ENCODE measurements around the gene HSFX1. TPM values are rescaled to one million over a fixed set of nuclear protein-coding genes. Genes with fewer than 3 reads are reported as not detected.
"Not testable (repeated sequence)": the region's sequence is repeated elsewhere in the genome, so short reads cannot be mapped to it uniquely, and the experiment has no call there.

Gene HSFX1
- total and polyA plus RNA-seq, 10 donors: 0.21 to 6.5 (median 3.1) TPM

DNA sequence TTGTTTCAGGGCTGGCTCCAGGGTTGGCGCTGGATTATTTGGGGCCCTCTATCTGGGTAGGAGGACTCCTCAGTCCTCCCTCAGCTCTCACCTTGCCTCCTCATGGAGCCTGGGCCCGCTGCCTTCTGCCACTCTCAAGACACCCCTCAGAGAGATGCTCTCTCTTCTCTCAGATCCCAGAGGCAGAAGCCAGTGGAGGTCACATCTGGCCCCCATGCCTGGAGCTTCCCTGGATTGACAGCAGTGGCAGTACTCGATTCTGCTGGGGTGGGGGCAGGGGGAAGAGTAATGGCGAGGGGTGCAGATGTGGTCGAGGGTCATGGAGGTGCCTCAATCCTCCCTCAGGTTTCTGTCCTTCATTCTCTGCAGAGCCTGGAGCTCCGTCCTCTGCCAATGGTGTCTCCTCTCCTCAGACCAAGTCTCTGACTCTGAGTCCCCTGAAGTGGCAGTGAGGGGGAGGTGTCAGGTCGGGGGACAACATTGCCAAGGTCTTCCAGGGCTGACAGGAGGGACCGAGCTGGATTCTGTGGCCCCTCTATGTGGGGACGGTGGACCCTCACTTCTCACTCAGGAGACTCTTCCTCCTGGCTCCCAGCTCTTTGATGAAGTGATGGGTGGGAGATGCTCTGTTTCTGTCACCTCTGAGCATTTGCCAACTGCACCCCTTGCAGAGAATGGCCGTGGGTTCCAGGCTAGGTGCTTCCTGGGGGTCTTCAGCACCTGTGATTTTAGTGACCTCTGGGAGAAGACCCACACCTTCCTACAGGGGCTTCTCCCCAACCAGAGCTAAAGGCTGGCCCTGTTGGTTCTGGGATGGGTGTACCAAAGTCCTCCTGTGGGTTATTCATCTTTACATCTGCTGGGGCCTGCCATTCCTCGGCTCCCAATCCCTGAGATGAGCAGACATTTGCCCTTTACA is 10.9 kb upstream of the HSFX1 start:
- DNase-seq: peak; percentile 46
- WGBS, 5 donors: 64 to 93% (median 67%) methylated on average over 3 to 11 of the region's 11 CpGs
- Histone ChIP-seq H3K27me3 (replicated peaks in 1 of 7) (no peaks in the 10 kb centered on the region), H3K27ac (no peak overlapping the region), H3K4me3 (no peak overlapping the region), H3K4me1 (no peaks in the 10 kb centered on the region), H3K36me3 (no peaks in the 10 kb centered on the region), H3K9me3 (no peaks in the 10 kb centered on the region)
- intact Hi-C loops (cut with DNase I; ENCODE audit: low total_unique reads): no loop called here
- TF ChIP-seq POLR2AphosphoS5 (IDR thresholded peaks at IDR 0.05) (no peak), POLR2A (IDR thresholded peaks at IDR 0.05) (no peak)
- TF ChIP-seq, protein P1, sequence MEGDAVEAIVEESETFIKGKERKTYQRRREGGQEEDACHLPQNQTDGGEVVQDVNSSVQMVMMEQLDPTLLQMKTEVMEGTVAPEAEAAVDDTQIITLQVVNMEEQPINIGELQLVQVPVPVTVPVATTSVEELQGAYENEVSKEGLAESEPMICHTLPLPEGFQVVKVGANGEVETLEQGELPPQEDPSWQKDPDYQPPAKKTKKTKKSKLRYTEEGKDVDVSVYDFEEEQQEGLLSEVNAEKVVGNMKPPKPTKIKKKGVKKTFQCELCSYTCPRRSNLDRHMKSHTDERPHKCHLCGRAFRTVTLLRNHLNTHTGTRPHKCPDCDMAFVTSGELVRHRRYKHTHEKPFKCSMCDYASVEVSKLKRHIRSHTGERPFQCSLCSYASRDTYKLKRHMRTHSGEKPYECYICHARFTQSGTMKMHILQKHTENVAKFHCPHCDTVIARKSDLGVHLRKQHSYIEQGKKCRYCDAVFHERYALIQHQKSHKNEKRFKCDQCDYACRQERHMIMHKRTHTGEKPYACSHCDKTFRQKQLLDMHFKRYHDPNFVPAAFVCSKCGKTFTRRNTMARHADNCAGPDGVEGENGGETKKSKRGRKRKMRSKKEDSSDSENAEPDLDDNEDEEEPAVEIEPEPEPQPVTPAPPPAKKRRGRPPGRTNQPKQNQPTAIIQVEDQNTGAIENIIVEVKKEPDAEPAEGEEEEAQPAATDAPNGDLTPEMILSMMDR (IDR thresholded peaks at IDR 0.05 in 8 of 11, conservative IDR thresholded peaks at IDR 0.05 in 3 of 11): no peak

DNA sequence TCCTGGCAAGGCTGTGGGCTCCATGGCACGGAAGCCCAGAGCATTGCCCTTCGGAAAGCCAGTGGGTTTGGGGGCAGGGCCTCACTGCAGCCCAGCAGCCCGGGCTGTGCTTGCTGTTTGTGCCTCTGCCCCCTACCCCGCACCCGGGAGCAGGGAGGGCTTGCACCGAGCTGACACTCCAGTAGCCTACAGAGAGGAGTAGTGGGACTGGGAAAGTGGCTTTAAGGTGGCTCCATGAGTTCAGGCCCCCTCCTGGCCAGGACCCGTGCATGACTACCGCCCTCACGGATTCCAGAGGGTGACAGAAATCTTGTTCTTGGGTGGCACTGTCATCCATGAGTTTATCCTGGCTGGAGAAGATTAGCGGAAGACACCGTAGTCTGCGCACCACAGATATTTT is 3.5 kb upstream of the HSFX1 start:
- intact Hi-C loops (cut with DNase I; ENCODE audit: low total_unique reads); H3K9me3 ChIP-seq; H3K36me3 ChIP-seq; DNase-seq; H3K27ac ChIP-seq; H3K4me3 ChIP-seq; H3K27me3 ChIP-seq (replicated peaks in 1 of 7); H3K4me1 ChIP-seq: not testable (repeated sequence)
- WGBS, 5 donors: 70 to 92% (median 81%) methylated on average over 2 to 3 of the region's 12 CpGs; no CpG with 5 or more reads in 2 of the 5 donors

DNA sequence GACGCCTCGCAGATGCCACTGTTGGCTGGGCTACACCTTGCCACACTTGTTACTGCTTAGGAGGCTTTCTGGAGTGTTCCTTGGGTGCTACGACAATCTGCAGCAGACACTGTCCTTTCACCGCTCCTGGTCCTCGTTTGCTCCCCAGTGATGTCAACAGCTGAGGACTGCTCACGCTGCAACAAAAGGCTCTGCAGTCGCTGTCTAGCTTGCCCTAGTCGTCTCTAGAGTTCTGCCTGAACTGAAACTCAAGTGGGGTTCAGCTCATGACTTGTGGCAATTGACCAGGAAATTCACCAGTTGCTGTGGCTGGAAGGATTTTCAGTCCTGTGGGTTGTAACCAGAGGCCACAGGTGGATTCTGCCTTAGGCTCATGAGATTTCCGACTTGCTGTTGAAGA is 842 bp upstream of the HSFX1 start:
- H3K27me3 ChIP-seq (replicated peaks in 1 of 7); H3K36me3 ChIP-seq; DNase-seq; H3K27ac ChIP-seq; H3K4me3 ChIP-seq; H3K9me3 ChIP-seq; H3K4me1 ChIP-seq; intact Hi-C loops (cut with DNase I; ENCODE audit: low total_unique reads): not testable (repeated sequence)
- no CpG with 5 or more reads among the region's 9 CpGs for WGBS, 5 donors

DNA sequence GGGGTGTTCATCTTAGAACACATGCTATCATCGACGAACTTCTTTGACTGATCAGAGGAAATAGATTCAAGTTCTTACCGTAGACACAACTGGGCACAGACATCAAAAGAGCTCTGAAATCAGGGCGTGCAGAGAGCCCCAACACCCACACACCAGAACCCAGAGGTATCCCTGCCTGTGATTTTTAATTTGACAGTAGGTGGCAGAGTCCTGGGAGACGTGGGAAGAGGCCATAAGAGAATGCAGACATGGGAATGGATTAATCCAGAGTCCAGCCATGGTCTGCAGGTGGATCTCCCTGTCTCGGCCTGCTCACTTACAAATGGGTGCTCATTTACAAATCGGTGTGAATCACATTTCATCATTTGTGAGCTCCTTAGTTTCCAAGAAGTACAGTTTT is 4.1 kb downstream of the HSFX1 start:
- no CpG with 5 or more reads among the region's 7 CpGs for WGBS, 5 donors
- H3K4me3 ChIP-seq; H3K36me3 ChIP-seq; DNase-seq; H3K4me1 ChIP-seq; intact Hi-C loops (cut with DNase I; ENCODE audit: low total_unique reads); H3K27ac ChIP-seq; H3K9me3 ChIP-seq; H3K27me3 ChIP-seq (replicated peaks in 1 of 7): not testable (repeated sequence)

DNA sequence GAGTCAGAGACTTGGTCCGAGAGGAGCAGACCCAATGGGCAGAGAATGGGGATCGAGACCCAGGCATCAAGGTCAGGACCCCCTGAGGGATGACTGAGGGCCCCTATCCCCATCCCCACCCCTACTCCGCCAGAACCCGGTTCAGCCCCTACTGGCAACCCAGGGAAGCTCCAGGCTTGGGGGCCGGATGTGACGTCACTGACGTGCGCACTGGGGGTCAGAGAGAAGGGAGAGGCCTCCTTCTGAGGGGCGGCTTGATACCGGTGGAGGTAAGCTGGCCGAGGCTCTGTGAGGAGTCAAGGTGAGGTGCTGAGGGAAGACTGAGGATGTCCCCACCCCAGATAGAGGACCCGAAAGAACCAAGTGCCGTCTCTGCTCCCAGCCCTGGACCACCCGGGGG is 7.9 kb downstream of the HSFX1 start, which contains the start of gene MAGEA9:
Gene MAGEA9 (plus strand): TSS at position 204 of the 400 bp plus-strand sequence. CDS start 4,281 bp downstream, outside the sequence.
- intact Hi-C loops (cut with DNase I; ENCODE audit: low total_unique reads); H3K9me3 ChIP-seq; H3K36me3 ChIP-seq; H3K4me3 ChIP-seq; H3K4me1 ChIP-seq; H3K27ac ChIP-seq; H3K27me3 ChIP-seq (replicated peaks in 1 of 7); DNase-seq: not testable (repeated sequence)
- WGBS, 5 donors: no CpG with 5 or more reads among the region's 14 CpGs

DNA sequence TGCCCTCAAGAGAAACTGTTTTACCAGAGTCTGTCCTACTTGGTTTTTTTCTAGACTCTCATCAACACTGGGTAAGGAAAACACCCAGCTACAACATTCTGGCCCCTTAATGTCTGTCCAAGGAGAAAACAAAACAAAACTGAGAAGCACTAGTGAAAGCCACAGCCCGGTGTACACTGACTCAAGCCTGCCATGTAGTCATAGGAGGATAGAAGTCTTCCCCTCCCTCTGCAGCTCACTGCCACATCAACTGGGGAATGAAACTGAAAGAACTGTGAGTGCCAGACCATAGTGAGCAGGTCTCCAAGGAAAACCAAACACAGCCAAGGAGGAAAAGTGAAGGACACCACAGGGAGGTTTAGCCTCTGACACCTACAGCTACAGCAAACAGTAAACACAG is 21.7 kb downstream of the HSFX1 start:
- no CpG with 5 or more reads among the region's 1 CpG for WGBS, 5 donors
- H3K9me3 ChIP-seq; H3K36me3 ChIP-seq; DNase-seq; H3K4me3 ChIP-seq; H3K27ac ChIP-seq; H3K4me1 ChIP-seq; intact Hi-C loops (cut with DNase I; ENCODE audit: low total_unique reads); H3K27me3 ChIP-seq (replicated peaks in 1 of 7): not testable (repeated sequence)
